Activated CD8-positive, alpha-beta memory T cell treated with anti-CD3 and anti-CD28 coated beads for 4 hours (primary cell): ENCODE measurements around the gene FHIP2A.

Experiments used
- DNase-seq, 2 donors: peaks; one replicate each; pipeline ENCODE4 v3.0.0-alpha.2; 2020; ENCODE audit warnings: low read depth in 2 of 2

The FHIP2A gene

GRCh38 chr10:114857922-114858629, 36.5 kb downstream of the FHIP2A start:
- DNase-seq = no peak

GRCh38 chr10:114859222-114859621, 37.6 kb downstream of the FHIP2A start:
- no peak for DNase-seq

- no peak for DNase-seq
Observed at GRCh38 chr10:114862456-114862855, 40.9 kb downstream of the FHIP2A start.

- no peak for DNase-seq
Observed at GRCh38 chr10:114867365-114867764, 45.8 kb downstream of the FHIP2A start.

- no peak for DNase-seq
Observed at GRCh38 chr10:114868870-114869519, 47.4 kb downstream of the FHIP2A start.

GRCh38 chr10:114869520-114869892, 47.9 kb downstream of the FHIP2A start:
- no peak for DNase-seq

GRCh38 chr10:114870486-114870885, 48.9 kb downstream of the FHIP2A start:
- DNase-seq = no peak

GRCh38 chr10:114871379-114871778, 49.8 kb downstream of the FHIP2A start:
- no peak for DNase-seq
